Lower lobe of right lung (tissue), 2 donors: ENCODE data around the gene CRYBA2. TPM values are rescaled to one million over a fixed set of nuclear protein-coding genes. Genes with fewer than 3 reads are reported as not detected.

Experiments
- ATAC-seq, 2 donors: fragments of 200-7000 bp; cut with Tn5 transposase; one replicate each; pipeline ENCODE4 v1.9.1; 2020 to 2022; ENCODE audit warnings: mild to moderate bottlenecking in 2 of 2, moderate library complexity in 2 of 2
- DNase-seq: peaks from one replicate; pipeline ENCODE4 v3.0.0-alpha.2; 2020
- H3K27ac ChIP-seq: fragments of 200-600 bp; one replicate; pipeline ENCODE4 v1.8.0; 2022
- H3K27me3 ChIP-seq: fragments of 200-600 bp; one replicate; pipeline ENCODE4 v1.8.0; 2022; ENCODE audit warnings: low read depth
- H3K36me3 ChIP-seq: fragments of 200-600 bp; one replicate; pipeline ENCODE4 v1.8.0; 2022; ENCODE audit warnings: mild to moderate bottlenecking
- H3K4me1 ChIP-seq: fragments of 200-600 bp; one replicate; pipeline ENCODE4 v1.8.0; 2022
- H3K4me3 ChIP-seq: fragments of 200-600 bp; one replicate; pipeline ENCODE4 v1.8.0; 2022; ENCODE audit warnings: mild to moderate bottlenecking
- H3K9me3 ChIP-seq: fragments of 200-600 bp; one replicate; pipeline ENCODE4 v1.8.0; 2022
- CTCF ChIP-seq: fragments of 200-600 bp; IDR thresholded peaks from one replicate; pipeline ENCODE4 v1.8.0; 2022; ENCODE audit warnings: antibody characterized with exemption, mild to moderate bottlenecking
- intact Hi-C: fragments of 100-400 bp; cut with DNase I; formaldehyde crosslinking; loops from one replicate; pipeline ENCODE4 v1.11.0; 2022
- total RNA-seq: library from RNA; stranded (reverse); fragmentation: NEBNext Ultra II Directional; extraction: Animal tissue kit (Norgen Biotek cat#: 25700); gene quantifications from one replicate; pipeline ENCODE4 v1.2.1, GENCODE V29; 2021
- donor health status: DM: no; HTN: yes; CAD: no; lungs with severe emphysema.

CRYBA2 gene
- total RNA-seq, 1 donor from 2014 or later = not detected

GRCh38 chr2:219001100-219001576 lies 7.9 kb upstream of the CRYBA2 start:
- Histone ChIP-seq H3K27me3 (peaks cover 90% of the 10 kb centered on the region), H3K9me3 (no peaks in the 10 kb centered on the region), H3K4me1 (peaks cover 27% of the 10 kb centered on the region), H3K36me3 (no peaks in the 10 kb centered on the region), H3K4me3 (peak overlapping the region; percentile 45), H3K27ac (peak overlapping the region; percentile 83)
- intact Hi-C loops = no loop called here
- ATAC-seq (peak; percentile 1 to 18), DNase-seq (no peak)
- no peak for TF ChIP-seq CTCF

DNA sequence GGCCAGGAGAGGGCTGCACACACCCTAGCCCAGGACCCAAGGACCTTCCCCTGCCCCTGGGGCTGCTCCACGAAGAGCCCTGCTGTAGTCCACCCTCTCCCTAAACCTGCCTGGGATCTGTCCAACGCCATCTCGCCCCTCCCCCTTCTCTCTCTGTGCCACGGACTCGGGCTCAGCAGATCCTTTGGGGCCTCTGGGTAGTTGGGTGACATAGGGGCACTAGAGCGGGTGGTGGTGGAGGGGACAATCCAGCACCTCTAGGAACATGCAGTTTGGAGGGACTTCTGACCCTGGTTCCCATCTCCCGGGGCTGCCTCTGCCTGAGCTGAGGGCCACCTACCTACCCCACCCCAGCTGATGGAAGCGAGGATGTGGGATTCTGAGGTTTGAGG lies 7.3 kb upstream of the CRYBA2 start:
- Histone ChIP-seq H3K36me3 (no peaks in the 10 kb centered on the region), H3K27ac (peak overlapping the region; percentile 83), H3K9me3 (no peaks in the 10 kb centered on the region), H3K4me3 (peak overlapping the region; percentile 45), H3K27me3 (peaks cover 90% of the 10 kb centered on the region), H3K4me1 (peaks cover 33% of the 10 kb centered on the region)
- no peak for TF ChIP-seq CTCF
- intact Hi-C loops = no loop called here
- ATAC-seq = no peak
- no peak for DNase-seq

- H3K27me3 ChIP-seq = peaks cover 90% of the 10 kb centered on the region
Observed at GRCh38 chr2:218999881-219000568, 6.8 kb upstream of the CRYBA2 start.

DNA sequence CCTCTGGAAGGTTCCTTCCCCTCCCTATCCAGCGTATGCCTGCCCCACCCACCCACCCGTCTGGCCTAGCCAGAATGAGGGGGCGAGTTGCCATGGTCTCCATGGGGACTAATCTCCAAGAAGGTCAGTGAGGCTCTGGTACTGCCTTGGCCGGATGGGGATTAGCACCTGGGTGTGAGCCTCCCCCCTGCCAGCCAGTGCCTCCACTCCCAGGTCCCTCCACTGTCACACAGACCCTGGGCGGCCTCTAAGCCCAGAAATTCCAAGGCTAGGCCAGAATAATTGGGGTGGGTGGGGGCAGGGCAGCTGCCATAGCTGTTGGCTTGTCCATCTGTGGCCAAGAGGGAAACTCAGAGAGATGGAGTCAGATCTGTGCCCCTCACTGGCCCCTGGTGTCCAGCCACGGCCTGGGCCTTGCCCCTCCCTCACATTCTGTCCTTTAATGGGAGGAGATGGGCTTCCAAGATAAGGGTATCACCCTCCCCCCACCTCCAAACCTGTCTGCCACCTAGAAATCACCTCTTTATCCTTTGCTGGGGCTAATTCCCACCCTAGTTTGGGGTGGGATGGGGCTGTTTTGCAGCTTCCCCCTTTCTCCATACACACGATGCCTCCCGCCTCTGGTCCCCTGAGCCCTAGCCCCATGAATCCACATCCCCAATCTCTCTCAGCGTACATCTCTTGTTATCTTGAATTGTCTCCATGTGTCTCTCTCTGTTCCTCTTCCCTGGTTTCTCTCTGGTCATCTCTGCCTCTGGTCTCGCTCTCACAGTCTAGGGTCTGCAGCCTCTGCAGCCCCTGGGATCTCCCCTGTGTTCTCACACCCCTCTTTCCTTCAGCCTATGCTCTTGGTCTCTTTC lies 6.0 kb upstream of the CRYBA2 start:
- Histone ChIP-seq H3K27me3 (peaks cover 90% of the 10 kb centered on the region), H3K9me3 (no peaks in the 10 kb centered on the region), H3K4me3 (no peak overlapping the region), H3K36me3 (no peaks in the 10 kb centered on the region), H3K4me1 (peaks cover 34% of the 10 kb centered on the region), H3K27ac (no peak overlapping the region)
- no peak for TF ChIP-seq CTCF
- ATAC-seq (no peak), DNase-seq (no peak)
- intact Hi-C loops = no loop called here

More at GRCh38 chr2:218999881-219000568, 6.8 kb upstream of the CRYBA2 start:
- Histone ChIP-seq H3K4me3 (no peak overlapping the region), H3K9me3 (no peaks in the 10 kb centered on the region), H3K4me1 (peaks cover 33% of the 10 kb centered on the region), H3K27ac (no peak overlapping the region), H3K36me3 (no peaks in the 10 kb centered on the region)
- DNase-seq (no peak), ATAC-seq (no peak)
- TF ChIP-seq CTCF = no peak
- intact Hi-C loops = no loop called here

DNA sequence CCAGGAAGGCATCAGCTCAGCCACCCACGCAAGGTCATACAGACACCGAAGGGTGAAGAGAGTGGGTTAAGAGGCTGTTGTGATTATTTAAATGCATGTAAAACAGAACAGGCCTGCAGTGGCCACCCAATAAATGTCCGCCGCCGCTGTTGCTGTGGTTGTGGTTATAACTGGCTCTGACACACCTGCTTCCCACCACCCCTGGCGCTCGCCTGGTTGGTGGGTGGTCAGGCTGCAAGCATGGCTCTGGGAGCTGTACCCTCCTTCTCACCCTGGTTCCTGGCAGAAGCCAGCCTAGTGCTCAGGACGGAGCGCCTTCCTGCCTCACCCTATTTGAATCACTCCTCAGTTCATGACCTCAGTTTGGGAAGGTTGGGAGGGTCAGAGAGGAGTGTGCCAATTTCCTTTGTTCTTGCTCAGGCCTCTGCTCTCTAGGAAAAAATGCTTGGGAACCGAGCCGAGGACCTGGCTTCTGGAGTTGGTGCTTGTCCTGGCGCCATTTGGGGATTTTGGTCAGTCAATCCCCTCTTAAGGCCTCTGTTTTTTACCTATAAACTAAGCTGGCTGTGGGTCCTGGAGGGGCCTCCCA lies 5.3 kb upstream of the CRYBA2 start:
- no peak for DNase-seq
- no peak for TF ChIP-seq CTCF
- Histone ChIP-seq H3K36me3 (no peaks in the 10 kb centered on the region), H3K4me1 (peaks cover 41% of the 10 kb centered on the region), H3K27me3 (peaks cover 90% of the 10 kb centered on the region), H3K27ac (no peak overlapping the region), H3K9me3 (no peaks in the 10 kb centered on the region), H3K4me3 (no peak overlapping the region)
- no peak for ATAC-seq
- intact Hi-C loops = no loop called here
